K562 (cell line): ENCODE results near the gene COASY. TPM values are rescaled to one million over a fixed set of nuclear protein-coding genes. Genes with fewer than 3 reads are reported as not detected.
A peak's percentile ranks its signal among the peaks of the same experiment; 100 is the strongest.

Source experiments
- ATAC-seq: fragments of 200-7000 bp; cut with Tn5 transposase; 3 replicates; pipeline ENCODE4 v1.9.1; 2020; ENCODE audit warnings: moderate library complexity
- BruUV-seq: library from RNA; stranded (reverse); fragments of 400-500 nt; replicated peaks from 2 replicates; lab custom pipeline; 2021; lab: Mats Ljungman, UMichigan
- CTCF ChIA-PET: fragments of 300-600 bp; formaldehyde crosslinking; extraction: SDS; loops from one replicate; lab custom pipeline; 2021; ENCODE audit warnings: low intra/inter-chr PET ratio; lab: Yijun Ruan, JAX
- POLR2A ChIA-PET: fragments of 300-600, 350-650 bp; sonication (Branson Sonifier 250); formaldehyde crosslinking; extraction: SDS; loops from one replicate; lab custom pipeline; 2021; ENCODE audit warnings: antibody characterized with exemption, inconsistent platforms; lab: Yijun Ruan, JAX
- DNase-seq, 4 experiments: peaks; one replicate each; pipeline versions ENCODE4 v3.0.0 to v3.0.0-alpha.2; 2011 to 2018; ENCODE audit warnings: low spot score in 3 of 4, mixed read lengths in 3 of 4; ENCODE audit errors: extremely low read depth in 1 of 4
- FAIRE-seq: peaks from 2 replicates; lab custom pipeline; 2011; peaks lifted over from hg19 to GRCh38; lab: Jason Lieb, UNC
- H2AFZ ChIP-seq: 2 replicates; pipeline ENCODE4 v1.6.0; 2011; ENCODE audit warnings: low read depth, low read length, control low read depth, inconsistent platforms
- H3K27ac ChIP-seq: fragments of 200-600 bp; 3 replicates; pipeline ENCODE4 v1.8.0; 2011; ENCODE audit warnings: low read depth, mild to moderate bottlenecking, control low read depth, inconsistent platforms, low read length, moderate library complexity, mixed read lengths; ENCODE audit errors: extremely low read depth
- H3K27me3 ChIP-seq, 2 experiments: fragments of 300-600 bp in 1 of 2; 2 replicates in 1 of 2; 3 replicates in 1 of 2; pipeline versions ENCODE4 v1.6.0 to v1.8.0; 2011; ENCODE audit warnings: inconsistent platforms in 2 of 2, low read length in 2 of 2, mild to moderate bottlenecking in 1 of 2, mixed read lengths in 1 of 2, moderate library complexity in 1 of 2; ENCODE audit not compliant: control insufficient read depth in 2 of 2, insufficient read depth in 2 of 2
- H3K36me3 ChIP-seq: fragments of 300-600 bp; 3 replicates; pipeline ENCODE4 v1.8.0; 2011; ENCODE audit warnings: mild to moderate bottlenecking, low read length, inconsistent platforms; ENCODE audit not compliant: control insufficient read depth, insufficient read depth
- H3K4me1 ChIP-seq, 2 experiments: fragments of 200-600 bp in 1 of 2; replicated peaks in 1 of 2; 2 replicates in 1 of 2; 3 replicates in 1 of 2; pipeline versions ENCODE4 v1.5.1 to v1.8.0; 2011; ENCODE audit warnings: inconsistent platforms in 2 of 2, low read length in 2 of 2, mild to moderate bottlenecking in 1 of 2, mixed read lengths in 1 of 2, moderate library complexity in 1 of 2; ENCODE audit not compliant: control insufficient read depth in 2 of 2, insufficient read depth in 2 of 2
- H3K4me2 ChIP-seq: 2 replicates; pipeline ENCODE4 v1.6.1; 2011; ENCODE audit warnings: low read length, control low read depth, inconsistent platforms, mixed read lengths; ENCODE audit not compliant: insufficient read depth
- H3K4me3 ChIP-seq: fragments of 200-600 bp; sonication (generic), shearing (Covaris generic); 2 replicates; pipeline ENCODE4 v1.5.1; 2016; ENCODE audit warnings: control low read depth, inconsistent platforms
- H3K79me2 ChIP-seq: fragments of 200-600 bp; 3 replicates; pipeline ENCODE4 v1.8.0; 2011; ENCODE audit warnings: low read length, inconsistent platforms; ENCODE audit not compliant: control insufficient read depth, insufficient read depth
- H3K9ac ChIP-seq, 2 experiments: 2 replicates each; pipeline versions ENCODE4 v1.6.0 to v1.6.1; 2011; ENCODE audit warnings: low read depth in 2 of 2, low read length in 2 of 2, control low read depth in 1 of 2, inconsistent platforms in 1 of 2, mild to moderate bottlenecking in 1 of 2, mixed read lengths in 1 of 2; ENCODE audit not compliant: insufficient read depth in 1 of 2
- H3K9me1 ChIP-seq: one replicate; pipeline ENCODE4 v1.6.0; 2011; ENCODE audit warnings: inconsistent platforms, mild to moderate bottlenecking, low read length, moderate library complexity; ENCODE audit not compliant: control insufficient read depth, insufficient read depth
- H3K9me3 ChIP-seq: replicated peaks from 2 replicates; pipeline ENCODE4 v1.5.1; 2011; ENCODE audit warnings: low read depth, low read length, inconsistent platforms; ENCODE audit not compliant: control insufficient read depth, insufficient read depth
- H4K20me1 ChIP-seq: replicated peaks from 2 replicates; pipeline ENCODE4 v1.6.1; 2011; ENCODE audit warnings: low read length, inconsistent platforms, mixed read lengths; ENCODE audit not compliant: control insufficient read depth, insufficient read depth
- HMG20B ChIP-seq: fragments of 250-450 bp; sonication (Bioruptor Pico); IDR thresholded peaks from 2 replicates; pipeline ENCODE4 v1.5.0; 2021; ENCODE audit warnings: mild to moderate bottlenecking
- ILF3 ChIP-seq: fragments of 450-650 bp; IDR thresholded peaks from 2 replicates; pipeline ENCODE4 v1.6.1; 2018; ENCODE audit warnings: antibody characterized with exemption, mild to moderate bottlenecking, moderate library complexity, borderline replicate concordance
- KLF13 ChIP-seq: fragments of 450-650 bp; IDR thresholded peaks from 2 replicates; pipeline ENCODE4 v1.6.1; 2016; ENCODE audit warnings: missing genetic modification characterization, low read depth, mild to moderate bottlenecking, missing compliant biosample characterization, moderate library complexity, borderline replicate concordance
- MYC ChIP-seq, 2 experiments: fragments of 250-450 bp in 1 of 2; sonication (Bioruptor Pico) in 1 of 2; IDR thresholded peaks; 2 replicates each; pipeline versions ENCODE4 v1.5.1 to v1.6.1; 2012 to 2021; ENCODE audit warnings: low read depth in 2 of 2, borderline replicate concordance in 1 of 2, improper control_type of control experiment in 1 of 2, low read length in 1 of 2, mild to moderate bottlenecking in 1 of 2, moderate library complexity in 1 of 2
- NFXL1 ChIP-seq: fragments of 450-650 bp; formaldehyde crosslinking; IDR thresholded peaks from 2 replicates; pipeline ENCODE4 v1.4.0; 2021; ENCODE audit warnings: mild to moderate bottlenecking
- POLR2G ChIP-seq: fragments of 200-400 bp; formaldehyde crosslinking; IDR thresholded peaks from 2 replicates; pipeline ENCODE4 v1.6.1; 2017; ENCODE audit warnings: low read depth, mild to moderate bottlenecking, antibody characterized with exemption, low read length, moderate library complexity
- RBM15 ChIP-seq: fragments of 200-400 bp; formaldehyde crosslinking; IDR thresholded peaks from 2 replicates; pipeline ENCODE4 v1.6.1; 2018; ENCODE audit warnings: mild to moderate bottlenecking, low read length, moderate library complexity; ENCODE audit not compliant: insufficient read depth
- RBM22 ChIP-seq: fragments of 200-400 bp; formaldehyde crosslinking; IDR thresholded peaks from 2 replicates; pipeline ENCODE4 v1.6.1; 2018; ENCODE audit warnings: low read length, low read depth; ENCODE audit not compliant: poor library complexity, severe bottlenecking
- RBM25 ChIP-seq: fragments of 200-400 bp; formaldehyde crosslinking; IDR thresholded peaks from 2 replicates; pipeline ENCODE4 v1.6.1; 2018; ENCODE audit warnings: low read length, low read depth, moderate library complexity; ENCODE audit not compliant: severe bottlenecking
- SIRT6 ChIP-seq: IDR thresholded peaks from one replicate; pipeline ENCODE4 v1.6.1; 2012; ENCODE audit warnings: low read depth, mild to moderate bottlenecking, control low read depth, inconsistent platforms, low read length, moderate library complexity
- TBP ChIP-seq: optimal IDR thresholded peaks from 2 replicates; pipeline ENCODE3; 2011; ENCODE audit warnings: low read depth, low read length, improper control_type of control experiment
- ZNF408 ChIP-seq: fragments of 250-450 bp; sonication (Bioruptor Pico); IDR thresholded peaks from 2 replicates; pipeline ENCODE4 v1.4.0; 2020; ENCODE audit warnings: low read depth, mild to moderate bottlenecking, moderate library complexity
- ZNF561 ChIP-seq: fragments of 450-650 bp; formaldehyde crosslinking; conservative IDR thresholded peaks from 2 replicates; pipeline ENCODE4 v1.4.0; 2020; ENCODE audit warnings: mild to moderate bottlenecking, moderate library complexity
- ZNF780A ChIP-seq: fragments of 250-450 bp; sonication (Bioruptor Pico); IDR thresholded peaks from 2 replicates; pipeline ENCODE4 v1.5.0; 2021; ENCODE audit warnings: mild to moderate bottlenecking
- WGBS: fragments of 100-300 bp; shearing (Covaris generic); methylation state at CpG from one replicate; pipeline ENCODE4 v1.1.6; 2016; ENCODE audit warnings: low coverage, mixed read lengths; ENCODE audit not compliant: insufficient coverage; ENCODE audit errors: missing lambda C conversion rate; 5-methylcytosine and 5-hydroxymethylcytosine counted together
- in situ Hi-C: fragments of 300-500 bp; cut with MboI; formaldehyde crosslinking; loops from 4 replicates; pipeline ENCODE4 v1.15.0; 2018; ENCODE audit warnings: inconsistent platforms, mixed read lengths
- intact Hi-C: fragments of 100-400 bp; cut with micrococcal nuclease; formaldehyde crosslinking; loops from 2 replicates; pipeline ENCODE4 v1.14.2; 2022
- polyA plus RNA-seq, 8 experiments: library from polyadenylated mRNA; depleted of rRNA in 4 of 8; stranded (reverse) in 5 of 8; unstranded in 3 of 8; fragments of >200 nt; fragmentation: Nextera tagmentation in 2 of 8; fragmentation: Illumina TruSeq in 1 of 8; extraction: Ambion mirVana in 2 of 8; extraction: Trizol in 1 of 8; gene quantifications; 2 replicates each; pipeline versions ENCODE4 v1.2.1 to v1.2.3, GENCODE V29; 2011 to 2014; ENCODE audit warnings: inconsistent platforms in 1 of 8, missing spikeins in 1 of 8
- total RNA-seq, 7 experiments: library from RNA; depleted of rRNA in 6 of 7; stranded (reverse); fragments of >200 nt in 6 of 7; fragmentation: Illumina TruSeq in 2 of 7; extraction: Trizol in 2 of 7; gene quantifications; 2 replicates each; pipeline versions ENCODE4 v1.2.1 to v1.2.3, GENCODE V29; 2011 to 2021; ENCODE audit warnings: low replicate concordance in 1 of 7
- TF ChIP-seq, protein P1 (sequence below): fragments of 250-450 bp; sonication (Bioruptor Pico); IDR thresholded peaks from 2 replicates; pipeline ENCODE4 v1.4.0; 2020; ENCODE audit warnings: mild to moderate bottlenecking, moderate library complexity

The COASY gene
- total and polyA plus RNA-seq, 9 of the 15 experiments (the other 6 are each of a cell fraction or from before 2014, with no cell fraction given): 25.4 to 175 (median 62.3) TPM

DNA sequence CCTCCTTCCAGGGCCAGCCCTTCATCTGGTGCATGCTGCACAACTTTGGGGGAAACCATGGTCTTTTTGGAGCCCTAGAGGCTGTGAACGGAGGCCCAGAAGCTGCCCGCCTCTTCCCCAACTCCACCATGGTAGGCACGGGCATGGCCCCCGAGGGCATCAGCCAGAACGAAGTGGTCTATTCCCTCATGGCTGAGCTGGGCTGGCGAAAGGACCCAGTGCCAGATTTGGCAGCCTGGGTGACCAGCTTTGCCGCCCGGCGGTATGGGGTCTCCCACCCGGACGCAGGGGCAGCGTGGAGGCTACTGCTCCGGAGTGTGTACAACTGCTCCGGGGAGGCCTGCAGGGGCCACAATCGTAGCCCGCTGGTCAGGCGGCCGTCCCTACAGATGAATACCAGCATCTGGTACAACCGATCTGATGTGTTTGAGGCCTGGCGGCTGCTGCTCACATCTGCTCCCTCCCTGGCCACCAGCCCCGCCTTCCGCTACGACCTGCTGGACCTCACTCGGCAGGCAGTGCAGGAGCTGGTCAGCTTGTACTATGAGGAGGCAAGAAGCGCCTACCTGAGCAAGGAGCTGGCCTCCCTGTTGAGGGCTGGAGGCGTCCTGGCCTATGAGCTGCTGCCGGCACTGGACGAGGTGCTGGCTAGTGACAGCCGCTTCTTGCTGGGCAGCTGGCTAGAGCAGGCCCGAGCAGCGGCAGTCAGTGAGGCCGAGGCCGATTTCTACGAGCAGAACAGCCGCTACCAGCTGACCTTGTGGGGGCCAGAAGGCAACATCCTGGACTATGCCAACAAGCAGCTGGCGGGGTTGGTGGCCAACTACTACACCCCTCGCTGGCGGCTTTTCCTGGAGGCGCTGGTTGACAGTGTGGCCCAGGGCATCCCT lies 18.5 kb upstream of the COASY start:
- Histone ChIP-seq H3K4me1 (peaks cover 8 to 38% of the 10 kb centered on the region in 2 experiments; a peak in 4 of 5 replicates), H3K4me2 (no peak overlapping the region), H3K79me2 (no peaks in the 10 kb centered on the region), H3K9me3 (no peaks in the 10 kb centered on the region), H3K9ac (no peak overlapping the region; a peak in 1 of 4 replicates), H3K36me3 (peaks cover 33% of the 10 kb centered on the region; the same call in 2 of the 3 replicates), H3K9me1 (no peaks in the 10 kb centered on the region), H2AFZ (no peak overlapping the region), H3K4me3 (no peak overlapping the region), H3K27ac (no peak overlapping the region), H4K20me1 (no peaks in the 10 kb centered on the region), H3K27me3 (no peaks in the 10 kb centered on the region)
- no TSS peak for BruUV-seq
- ChIA-PET POLR2A (interaction anchor here (0.7 kb wide), 2 partner anchors 65 to 226 kb away, joined by 3 read pairs; no protein-coding TSS in a partner anchor), CTCF (no interaction called here)
- peak in 1 of 4 experiments; percentile 5 for DNase-seq
- ATAC-seq: no peak
- FAIRE-seq: no peak
- in situ Hi-C loops (no loop called here), intact Hi-C loops (no loop called here)
- WGBS: 92% methylated on average over 36 of the region's 39 CpGs
- TF ChIP-seq ZNF561 (CRISPR knock-in tag): no peak
- TF ChIP-seq RBM15: no peak
- TF ChIP-seq, protein P1, sequence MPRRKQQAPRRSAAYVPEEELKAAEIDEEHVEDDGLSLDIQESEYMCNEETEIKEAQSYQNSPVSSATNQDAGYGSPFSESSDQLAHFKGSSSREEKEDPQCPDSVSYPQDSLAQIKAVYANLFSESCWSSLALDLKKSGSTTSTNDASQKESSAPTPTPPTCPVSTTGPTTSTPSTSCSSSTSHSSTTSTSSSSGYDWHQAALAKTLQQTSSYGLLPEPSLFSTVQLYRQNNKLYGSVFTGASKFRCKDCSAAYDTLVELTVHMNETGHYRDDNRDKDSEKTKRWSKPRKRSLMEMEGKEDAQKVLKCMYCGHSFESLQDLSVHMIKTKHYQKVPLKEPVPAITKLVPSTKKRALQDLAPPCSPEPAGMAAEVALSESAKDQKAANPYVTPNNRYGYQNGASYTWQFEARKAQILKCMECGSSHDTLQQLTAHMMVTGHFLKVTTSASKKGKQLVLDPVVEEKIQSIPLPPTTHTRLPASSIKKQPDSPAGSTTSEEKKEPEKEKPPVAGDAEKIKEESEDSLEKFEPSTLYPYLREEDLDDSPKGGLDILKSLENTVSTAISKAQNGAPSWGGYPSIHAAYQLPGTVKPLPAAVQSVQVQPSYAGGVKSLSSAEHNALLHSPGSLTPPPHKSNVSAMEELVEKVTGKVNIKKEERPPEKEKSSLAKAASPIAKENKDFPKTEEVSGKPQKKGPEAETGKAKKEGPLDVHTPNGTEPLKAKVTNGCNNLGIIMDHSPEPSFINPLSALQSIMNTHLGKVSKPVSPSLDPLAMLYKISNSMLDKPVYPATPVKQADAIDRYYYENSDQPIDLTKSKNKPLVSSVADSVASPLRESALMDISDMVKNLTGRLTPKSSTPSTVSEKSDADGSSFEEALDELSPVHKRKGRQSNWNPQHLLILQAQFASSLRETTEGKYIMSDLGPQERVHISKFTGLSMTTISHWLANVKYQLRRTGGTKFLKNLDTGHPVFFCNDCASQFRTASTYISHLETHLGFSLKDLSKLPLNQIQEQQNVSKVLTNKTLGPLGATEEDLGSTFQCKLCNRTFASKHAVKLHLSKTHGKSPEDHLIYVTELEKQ (CRISPR knock-in tag): no peak
- TF ChIP-seq ZNF780A (CRISPR knock-in tag): no peak
- TF ChIP-seq ILF3: no peak
- no peak for TF ChIP-seq RBM25
- TF ChIP-seq HMG20B (CRISPR knock-in tag): no peak
- no peak for TF ChIP-seq KLF13 (tag)
- no peak for TF ChIP-seq SIRT6
- TF ChIP-seq RBM22: peak; percentile 29
- no peak for TF ChIP-seq NFXL1 (CRISPR knock-in tag)
- no peak for TF ChIP-seq TBP
- TF ChIP-seq MYC (IDR thresholded peaks at IDR 0.05; ENCODE audit: low read depth, low read length): no peak
- TF ChIP-seq MYC (CRISPR knock-in tag; IDR thresholded peaks at IDR 0.05; ENCODE audit: borderline replicate concordance, low read depth): no peak
- TF ChIP-seq ZNF408: no peak
- peak; percentile 63 for TF ChIP-seq POLR2G
